Activated T-cell treated with anti-CD3 and anti-CD28 coated beads, Interleukin-2, amount 50 U/mL, for 48 hours (primary cell): ENCODE data around the gene CMTM8.
A peak's percentile ranks its signal among the peaks of the same experiment; 100 is the strongest.

ENCODE experiments used
- DNase-seq, 2 experiments: peaks; one replicate each; pipeline ENCODE4 v3.0.0-alpha.2; 2020

CMTM8 gene

DNA sequence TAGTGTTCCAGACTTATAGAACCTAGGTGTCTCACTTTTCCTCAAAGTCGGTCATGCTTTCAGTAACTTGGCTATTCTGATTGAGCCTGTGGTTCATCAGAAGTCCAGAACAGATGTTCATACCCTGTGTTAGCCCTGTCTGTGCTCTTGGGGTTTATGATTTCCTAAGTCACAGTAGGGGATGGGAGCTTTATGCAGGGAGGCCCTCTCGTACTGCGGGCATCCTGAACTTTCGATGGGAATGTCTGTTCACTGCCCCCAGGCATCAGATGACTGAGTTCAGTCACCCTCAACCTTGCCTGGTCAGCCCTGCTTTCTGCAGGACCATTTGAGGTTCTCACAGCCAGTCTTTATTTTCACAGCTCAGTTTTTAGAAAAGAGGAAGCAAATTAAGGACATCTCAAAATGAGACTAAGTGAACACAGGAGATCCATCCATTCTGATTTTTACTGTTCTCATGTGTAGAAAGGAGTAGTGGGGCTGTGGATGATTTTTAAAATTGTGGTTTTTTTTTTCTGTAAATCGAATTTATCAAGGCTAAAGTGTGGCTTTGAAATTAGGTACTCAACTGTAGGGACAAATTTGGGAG, 71.3 kb downstream of the CMTM8 start:
- DNase-seq = no peak

GRCh38 chr3:32310336-32310735, 71.9 kb downstream of the CMTM8 start:
- DNase-seq = no peak

DNA sequence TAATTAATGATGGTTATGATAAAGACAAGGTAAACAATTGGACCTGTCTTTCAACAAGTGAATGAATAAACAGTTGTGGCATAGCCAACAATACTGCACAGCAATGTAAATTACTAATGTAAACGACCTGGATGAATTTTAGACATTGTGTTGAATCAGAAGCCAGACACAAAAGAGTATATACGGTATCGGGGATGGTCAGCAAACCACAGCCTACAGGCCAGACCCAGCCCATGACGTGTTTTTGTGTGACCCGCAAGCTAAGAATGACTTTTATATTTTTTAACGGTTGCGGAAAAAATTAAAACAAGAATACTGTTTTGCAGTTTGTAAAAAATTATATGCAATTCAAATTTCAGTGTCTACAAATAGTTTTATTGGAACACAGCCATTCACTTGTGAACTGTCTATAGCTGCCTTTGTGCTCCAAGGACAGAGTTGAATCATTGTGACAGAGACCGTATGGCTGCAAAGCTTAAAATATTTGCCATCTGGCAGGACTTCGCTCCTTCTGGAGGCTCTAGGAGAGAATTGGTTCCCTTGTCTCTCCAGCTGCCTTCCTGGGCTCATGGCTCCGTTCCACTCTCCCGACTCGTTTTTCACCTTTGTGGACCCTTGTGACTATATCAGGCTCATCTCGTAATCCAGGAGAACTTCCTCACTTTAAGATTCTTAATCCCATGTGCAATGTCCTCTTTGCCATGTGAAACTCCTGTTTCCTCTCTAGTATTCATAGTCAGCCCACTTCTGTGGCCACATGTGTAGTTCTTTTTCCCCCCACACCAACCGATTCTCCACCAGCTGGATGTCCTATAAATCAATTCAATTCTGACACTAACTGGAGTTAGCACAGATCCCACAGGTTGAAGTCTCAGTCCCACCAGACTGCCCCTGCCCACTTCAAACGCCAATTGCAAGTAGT, 72.7 kb downstream of the CMTM8 start:
- DNase-seq = no peak

- no peak for DNase-seq
Measured at GRCh38 chr3:32312251-32312650, 73.8 kb downstream of the CMTM8 start.

DNA sequence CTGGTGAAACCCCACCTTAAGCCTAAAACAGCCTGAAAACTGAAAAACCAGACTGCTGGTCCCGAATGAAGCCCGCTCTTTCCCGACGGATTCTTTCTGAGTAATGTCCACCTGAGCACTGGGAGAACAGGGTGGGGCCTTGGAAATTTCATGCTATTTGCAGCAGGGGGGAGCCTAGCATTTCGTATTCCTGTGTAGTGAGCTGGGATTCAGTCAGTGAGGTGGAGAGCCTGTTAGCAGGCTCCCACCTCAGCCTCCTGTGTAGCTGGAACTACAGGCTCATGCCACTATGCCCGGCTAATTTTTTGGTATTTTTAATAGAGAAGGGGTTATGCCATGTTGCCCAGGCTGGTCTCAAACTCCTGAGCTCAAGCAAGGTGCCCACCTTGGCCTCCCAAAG, 74.7 kb downstream of the CMTM8 start:
- no peak for DNase-seq

DNA sequence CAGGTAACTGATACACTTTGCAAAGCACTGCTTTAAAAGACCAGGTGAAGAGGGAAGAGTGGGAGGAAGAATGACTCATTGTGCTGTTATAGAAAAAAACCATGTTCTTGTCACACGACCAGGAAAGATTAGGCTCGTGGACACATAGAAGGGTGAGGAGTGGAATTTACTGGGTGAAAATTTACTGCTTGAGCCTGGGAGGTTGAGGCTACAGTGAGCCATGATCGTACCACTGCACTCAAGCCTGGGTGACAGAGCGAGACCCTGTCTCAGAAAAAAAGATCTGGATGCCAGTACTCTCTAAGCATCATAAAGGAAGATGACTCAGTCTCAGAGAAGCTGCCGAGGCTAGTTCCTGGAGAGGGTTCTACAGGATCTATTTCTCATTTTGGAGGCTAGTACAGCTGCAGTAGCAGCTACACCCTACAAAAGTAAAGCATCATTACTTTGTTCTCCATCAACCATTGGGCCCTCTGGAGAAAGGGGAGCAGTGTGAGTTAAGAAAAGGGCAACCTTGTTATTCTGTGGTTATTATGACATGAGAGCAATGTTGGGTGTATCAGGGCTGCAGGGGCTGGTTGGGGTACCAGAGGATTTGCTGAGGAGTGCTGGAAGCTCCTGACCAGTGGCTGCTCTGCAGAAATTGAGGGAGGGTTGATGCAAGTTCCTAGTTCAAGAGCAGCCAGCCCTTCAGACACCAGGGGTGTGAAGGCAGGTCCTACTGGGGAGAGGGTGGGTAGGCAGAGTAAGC, 75.4 kb downstream of the CMTM8 start:
- DNase-seq = peak; percentile 43 to 48

DNA sequence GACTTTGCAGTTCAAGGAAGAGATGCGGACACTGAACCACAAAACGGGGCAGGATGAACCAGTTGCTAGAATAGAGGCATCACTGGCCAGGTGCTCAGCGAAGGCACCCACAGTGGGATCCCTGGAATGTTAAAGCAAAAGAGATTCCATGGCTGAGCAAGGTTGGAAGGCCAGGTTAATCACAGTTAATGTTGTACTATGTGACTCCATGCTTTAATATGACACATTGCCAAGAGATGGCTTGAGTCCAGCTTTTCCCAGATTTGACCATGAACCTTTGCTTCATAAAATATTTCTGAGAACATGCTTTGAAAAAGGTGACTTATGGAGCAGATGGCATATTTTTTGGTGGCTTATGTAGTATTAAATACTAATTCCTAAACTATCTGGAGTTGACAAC, 77.0 kb downstream of the CMTM8 start:
- DNase-seq = no peak

DNA sequence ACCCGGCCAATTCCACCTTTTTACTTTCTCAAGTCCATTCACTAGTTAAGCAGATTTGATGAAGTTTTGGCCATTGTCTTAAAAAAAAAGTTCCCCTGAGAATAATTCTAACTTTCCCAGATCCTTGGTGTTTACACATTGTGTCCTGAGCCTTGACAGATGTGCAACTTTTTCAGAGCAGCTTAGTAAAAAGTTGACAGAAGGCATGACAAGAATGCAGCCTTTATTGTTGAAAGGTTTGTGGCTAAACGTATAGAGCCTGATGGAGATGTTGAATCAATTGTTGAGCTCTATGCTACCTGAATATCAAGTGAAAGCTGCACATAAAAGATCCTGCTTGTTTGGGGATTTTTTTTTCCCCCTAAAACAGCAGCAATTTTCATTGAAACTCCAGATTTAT, 77.8 kb downstream of the CMTM8 start:
- DNase-seq = no peak

- no peak for DNase-seq
Measured at GRCh38 chr3:32316976-32317375, 78.5 kb downstream of the CMTM8 start.

GRCh38 chr3:32319607-32320006, 81.1 kb downstream of the CMTM8 start:
- DNase-seq = no peak

DNA sequence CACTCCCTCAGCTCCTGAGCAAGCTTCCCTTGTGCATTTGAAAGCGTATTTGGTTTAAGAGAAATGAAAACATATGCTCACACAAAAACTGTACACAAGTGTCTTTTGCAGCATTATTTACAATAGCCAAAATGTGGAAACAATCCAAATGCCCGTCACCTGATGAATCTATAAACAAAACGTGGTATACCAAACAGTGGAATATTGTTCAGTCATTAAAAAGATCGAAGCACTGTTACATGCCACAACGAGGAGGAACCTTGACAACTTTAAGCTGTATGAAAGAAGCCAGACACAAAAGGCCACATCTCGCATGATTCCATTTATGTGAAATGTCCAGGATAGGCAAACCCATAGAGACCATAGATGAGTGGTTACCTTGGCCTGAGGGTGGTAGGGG, 81.6 kb downstream of the CMTM8 start:
- no peak for DNase-seq

- no peak for DNase-seq
Measured at GRCh38 chr3:32321095-32321790, 82.8 kb downstream of the CMTM8 start.

DNA sequence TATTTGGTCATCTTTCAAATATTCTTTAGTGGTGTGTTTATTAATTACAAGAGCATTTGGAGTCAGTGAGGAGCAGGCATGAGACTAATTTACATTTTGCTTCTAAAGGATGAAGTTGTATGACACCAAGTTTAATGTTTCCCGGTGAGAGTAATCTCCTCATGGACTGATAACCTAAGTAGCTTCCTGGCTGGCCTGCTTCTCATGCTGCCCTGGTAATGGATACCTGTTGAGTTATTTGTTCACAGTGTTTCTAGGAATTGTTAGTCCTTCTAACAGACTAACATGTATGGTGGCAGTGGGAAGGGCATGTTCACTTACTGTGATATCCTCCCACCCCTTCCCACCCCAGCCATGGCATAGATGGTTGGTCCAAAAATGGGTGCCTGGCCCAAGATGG, 83.8 kb downstream of the CMTM8 start:
- no peak for DNase-seq

- DNase-seq = no peak
Measured at GRCh38 chr3:32323604-32324003, 85.1 kb downstream of the CMTM8 start.

GRCh38 chr3:32325201-32325600, 86.7 kb downstream of the CMTM8 start:
- no peak for DNase-seq

DNA sequence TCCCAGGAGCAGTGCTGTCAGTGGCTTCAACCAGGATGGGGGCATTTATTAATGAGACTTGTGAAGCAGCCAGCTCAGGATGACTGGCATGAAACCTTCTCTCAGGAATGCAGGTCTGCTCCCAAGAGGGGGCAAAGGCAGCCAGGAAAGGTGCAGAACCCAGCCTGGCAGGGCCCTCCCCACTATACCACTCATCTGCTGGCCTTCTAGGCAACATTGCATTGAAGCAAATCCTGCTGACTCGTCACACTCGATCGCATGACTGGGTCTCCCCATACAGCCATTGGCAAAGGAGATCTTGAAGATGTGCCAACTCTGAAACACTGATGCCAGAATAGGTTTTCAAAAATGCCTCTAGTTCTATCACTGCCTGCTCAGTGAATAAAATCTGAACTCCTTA, 87.4 kb downstream of the CMTM8 start:
- no peak for DNase-seq

GRCh38 chr3:32326795-32327194, 88.3 kb downstream of the CMTM8 start:
- DNase-seq = no peak

DNA sequence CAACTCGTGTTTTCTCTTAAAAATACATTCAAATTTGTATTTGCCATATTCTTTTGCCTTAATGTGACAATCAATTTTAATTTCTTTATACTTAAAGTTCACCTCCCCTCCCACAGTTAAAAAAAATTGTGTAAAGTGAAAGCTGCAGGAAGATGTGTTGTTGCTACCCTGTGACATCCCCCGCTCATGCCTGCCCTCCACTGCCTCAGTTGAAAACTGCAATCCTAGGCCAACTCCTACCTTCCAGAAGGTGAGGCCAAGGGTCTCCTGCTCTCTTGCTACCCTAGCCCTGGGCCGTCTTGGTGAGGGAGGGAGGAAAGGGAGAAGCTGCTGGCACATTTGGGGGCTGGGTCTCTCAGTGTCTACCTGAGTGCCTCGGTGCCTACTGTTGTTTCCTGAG, 96.2 kb downstream of the CMTM8 start:
- peak; percentile 55 to 61 for DNase-seq

DNA sequence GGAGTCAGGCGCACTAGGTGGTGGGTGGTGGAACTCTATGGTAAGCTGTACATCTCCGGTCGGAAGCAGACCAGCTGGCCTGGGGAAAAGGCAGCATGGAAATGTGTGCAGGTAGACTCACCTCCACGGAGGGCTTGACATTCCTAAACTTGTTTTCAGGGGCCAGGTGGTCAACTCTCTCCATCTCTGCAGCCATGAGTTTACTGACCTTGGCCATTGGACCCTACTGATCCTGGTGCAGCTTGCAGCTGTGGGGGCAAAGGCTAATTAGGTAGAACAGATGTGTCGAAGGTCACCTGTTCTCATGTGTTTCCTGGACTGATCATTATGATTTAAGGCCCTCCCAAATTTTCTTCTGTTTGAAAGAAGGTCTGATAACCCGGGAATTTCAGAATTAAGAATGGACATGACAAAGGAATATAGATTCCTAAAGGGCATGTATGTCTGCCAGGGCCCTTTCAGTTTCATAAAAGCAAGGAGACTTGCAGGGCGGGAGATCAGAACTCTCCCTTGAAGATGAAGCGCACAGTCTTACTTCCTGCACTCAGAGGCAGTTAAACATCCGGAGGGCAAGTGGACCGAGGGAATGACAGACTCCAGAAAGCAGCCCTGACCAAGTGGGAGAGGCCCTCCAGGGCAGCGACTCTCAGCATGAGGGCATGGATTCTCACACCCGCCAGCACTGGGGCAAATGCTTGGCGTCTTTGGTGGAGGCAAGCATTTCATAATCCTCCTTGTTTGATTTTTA, 97.1 kb downstream of the CMTM8 start:
- no peak for DNase-seq

DNA sequence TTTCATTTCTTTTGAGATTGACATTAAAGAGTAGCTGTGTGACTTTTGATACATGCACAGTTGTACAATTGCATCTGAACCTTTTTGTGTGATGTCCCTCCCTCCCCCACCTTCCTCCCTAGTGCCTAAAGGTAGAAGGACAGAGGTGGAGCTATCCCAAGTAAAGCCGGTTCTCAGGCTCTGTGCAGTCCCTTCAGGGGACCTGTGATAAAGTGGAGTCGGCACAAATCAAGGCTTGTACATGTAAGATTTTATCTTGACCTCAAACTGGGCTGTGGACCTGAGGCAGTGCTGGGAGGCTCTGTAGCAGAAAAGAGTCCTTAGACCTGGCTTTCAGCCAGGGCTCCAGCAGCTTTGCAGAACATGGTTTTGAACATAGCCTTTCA, 97.6 kb downstream of the CMTM8 start:
- no peak for DNase-seq

DNA sequence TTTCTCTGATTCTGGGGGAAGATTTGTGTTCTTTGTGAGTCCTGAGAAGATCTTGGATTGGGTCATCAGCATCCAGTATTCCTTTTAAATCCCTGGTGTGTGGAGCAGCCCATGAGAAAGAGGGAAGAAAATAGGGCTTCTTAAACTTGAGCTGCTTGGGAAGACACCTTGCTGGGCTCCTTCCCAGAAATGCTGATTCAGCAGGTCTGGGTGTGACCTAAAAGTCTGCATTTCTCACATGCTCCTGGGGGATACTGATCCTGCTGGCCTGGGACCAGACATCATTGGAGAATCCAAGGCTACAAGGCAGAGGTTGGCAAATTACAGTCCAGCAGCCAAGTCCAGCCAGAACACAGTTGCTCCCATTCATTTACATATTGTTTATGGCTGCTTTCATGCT, 99.0 kb downstream of the CMTM8 start:
- DNase-seq = no peak

DNA sequence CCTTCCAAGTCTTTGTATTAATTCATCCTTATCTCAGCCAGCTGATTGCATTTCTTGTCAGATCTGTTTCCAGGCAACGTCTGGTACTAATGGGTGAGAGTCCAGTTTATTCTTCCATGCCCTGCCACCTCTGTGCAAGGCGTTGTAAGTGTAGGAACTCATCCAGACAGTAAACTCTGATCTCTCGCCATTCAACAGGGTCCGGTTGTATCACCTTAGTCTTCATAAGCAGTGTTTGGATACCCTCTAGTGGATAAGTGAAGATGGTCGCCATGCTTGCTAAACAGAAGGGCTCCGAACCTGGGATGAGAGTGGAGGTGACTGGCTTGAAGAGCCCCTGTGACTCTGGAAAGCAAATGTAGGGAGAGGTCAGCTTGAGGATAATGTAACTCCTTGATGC, 101.6 kb downstream of the CMTM8 start:
- DNase-seq = no peak
